NCI-H1105 (cell line): ENCODE results near the gene SERTM2.
"Not testable (repeated sequence)": the region's sequence is repeated elsewhere in the genome, so short reads cannot be mapped to it uniquely, and the experiment has no call there.

ENCODE experiments used
- DNase-seq: peaks from one replicate; lab custom pipeline; 2025; lab: John Stamatoyannopoulos, UW

Gene SERTM2

GRCh38 chrX:111511477-111511876, at the start of gene SERTM2:
Gene SERTM2, plus strand, starts transcription at chrX:111511645. Its CDS starts 7,213 bp downstream, at chrX:111518858.
- DNase-seq, result no peak

GRCh38 chrX:111465669-111466068, 45.8 kb upstream of the SERTM2 start:
- no peak for DNase-seq

GRCh38 chrX:111467896-111468295, 43.5 kb upstream of the SERTM2 start:
- DNase-seq, result no peak

GRCh38 chrX:111470681-111471403, 40.6 kb upstream of the SERTM2 start:
- no peak for DNase-seq

DNA sequence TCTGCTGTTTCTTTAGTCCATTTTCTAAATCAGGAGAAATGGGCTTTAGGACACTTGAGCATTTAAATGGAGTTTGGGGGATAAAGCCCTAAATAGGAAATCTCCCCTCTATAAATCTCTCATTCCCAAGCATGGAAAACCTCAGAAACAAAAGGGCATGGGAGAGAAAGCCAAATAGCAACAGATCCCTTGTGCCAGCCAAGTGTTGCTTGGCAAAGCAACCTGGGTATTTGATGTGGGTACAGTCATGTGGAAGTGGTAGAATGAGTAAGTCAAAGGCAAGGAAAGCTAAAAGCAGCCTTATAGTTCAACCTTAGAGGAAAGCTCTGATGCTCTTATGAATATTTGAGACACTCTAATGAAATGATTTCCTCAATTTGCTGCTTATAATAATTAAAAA, 29.5 kb upstream of the SERTM2 start:
- DNase-seq, result no peak

DNA sequence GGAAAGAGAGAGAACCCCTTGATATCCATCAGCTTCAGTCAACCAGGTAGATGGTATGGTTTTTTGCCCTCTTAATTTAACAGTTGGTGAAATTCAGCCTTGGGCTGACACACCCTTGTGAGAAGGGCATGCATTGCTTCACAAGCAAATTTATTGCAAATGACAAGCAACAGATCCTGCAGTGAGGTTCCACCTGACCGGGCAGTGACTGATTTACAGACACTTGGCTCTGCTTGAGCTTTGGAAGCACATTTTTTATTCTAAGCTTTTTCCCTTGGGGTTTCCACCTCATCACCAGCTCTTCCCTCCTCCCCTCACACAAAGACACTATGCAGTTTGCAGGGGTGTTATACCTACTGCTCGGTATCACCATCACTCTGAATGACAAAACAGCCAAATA, 28.3 kb upstream of the SERTM2 start:
- DNase-seq, result no peak

GRCh38 chrX:111483881-111484280, 27.6 kb upstream of the SERTM2 start:
- no peak for DNase-seq

GRCh38 chrX:111490688-111491087, 20.8 kb upstream of the SERTM2 start:
- DNase-seq, result no peak

- peak; percentile 27 for DNase-seq
Observed at GRCh38 chrX:111492085-111492484, 19.4 kb upstream of the SERTM2 start.

GRCh38 chrX:111498538-111499103, 12.8 kb upstream of the SERTM2 start:
- DNase-seq, result no peak

DNA sequence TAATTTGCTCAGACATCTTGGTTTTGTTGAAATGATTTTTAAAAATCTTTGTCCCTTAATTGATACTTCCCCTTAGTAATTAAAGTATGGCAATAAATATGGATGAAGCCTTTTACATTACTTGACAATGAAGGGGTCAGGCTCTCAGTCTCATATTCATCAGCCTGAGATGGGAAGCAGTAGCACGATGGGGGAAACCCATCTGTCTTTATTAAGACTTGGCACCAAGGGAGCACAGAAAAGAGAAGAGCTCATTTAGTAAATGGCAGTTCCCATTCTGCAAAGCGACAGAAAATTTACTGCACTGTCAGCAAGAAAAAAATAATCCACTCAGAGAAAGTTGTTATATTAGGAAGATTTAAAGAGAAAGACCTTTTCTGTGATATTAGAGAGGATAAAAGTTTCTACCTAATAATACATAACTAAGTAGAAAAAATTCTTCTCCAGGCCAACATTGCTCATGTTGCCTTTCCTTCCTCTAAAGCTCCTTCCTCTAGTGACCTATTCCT, 7.9 kb upstream of the SERTM2 start:
- DNase-seq, result no peak

DNA sequence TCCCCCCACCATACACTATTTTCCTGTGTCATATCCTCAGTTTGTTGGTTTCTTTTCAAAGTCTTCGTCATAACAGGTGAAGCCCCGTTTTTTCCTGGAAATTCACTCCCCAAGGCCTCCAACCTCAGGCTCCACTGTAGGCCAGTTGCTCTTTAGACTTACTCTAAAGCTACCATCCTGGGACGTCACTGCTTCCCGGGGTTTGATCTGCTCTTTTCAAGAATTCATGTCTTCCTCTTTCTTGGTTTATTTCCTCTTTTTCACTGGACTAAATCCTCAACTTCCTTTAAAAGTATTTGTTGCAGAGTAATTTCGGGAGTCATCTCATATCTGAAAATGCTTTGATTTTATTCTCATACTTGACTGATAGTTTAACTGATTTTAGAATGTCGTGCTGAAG, 6.5 kb upstream of the SERTM2 start:
- no peak for DNase-seq

- DNase-seq, result no peak
Observed at GRCh38 chrX:111505783-111506182, 5.7 kb upstream of the SERTM2 start.

GRCh38 chrX:111506826-111507225, 4.6 kb upstream of the SERTM2 start:
- no peak for DNase-seq

DNA sequence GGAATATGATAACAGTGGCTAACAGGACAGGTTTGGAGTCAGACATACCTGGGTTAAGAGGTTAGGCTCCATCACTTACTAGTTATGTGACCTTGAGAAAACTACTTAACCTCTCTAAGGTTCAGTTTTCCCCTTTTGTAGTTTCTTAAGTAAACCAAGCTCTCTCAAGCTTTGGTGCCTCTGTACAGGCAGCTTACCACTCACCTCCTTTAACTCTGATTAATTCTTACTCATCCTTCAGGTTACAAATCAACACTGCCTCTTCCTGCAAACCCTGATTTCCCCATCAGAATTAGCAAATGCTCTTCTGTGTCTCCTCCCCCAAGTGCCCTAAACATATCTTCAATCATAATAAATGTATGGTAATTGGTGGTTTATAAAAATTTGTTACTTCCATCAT, 3.5 kb upstream of the SERTM2 start:
- DNase-seq, result no peak

GRCh38 chrX:111515298-111515697, 3.9 kb downstream of the SERTM2 start:
- DNase-seq, result no peak

- no peak for DNase-seq
Observed at GRCh38 chrX:111518667-111519066, 7.2 kb downstream of the SERTM2 start.

DNA sequence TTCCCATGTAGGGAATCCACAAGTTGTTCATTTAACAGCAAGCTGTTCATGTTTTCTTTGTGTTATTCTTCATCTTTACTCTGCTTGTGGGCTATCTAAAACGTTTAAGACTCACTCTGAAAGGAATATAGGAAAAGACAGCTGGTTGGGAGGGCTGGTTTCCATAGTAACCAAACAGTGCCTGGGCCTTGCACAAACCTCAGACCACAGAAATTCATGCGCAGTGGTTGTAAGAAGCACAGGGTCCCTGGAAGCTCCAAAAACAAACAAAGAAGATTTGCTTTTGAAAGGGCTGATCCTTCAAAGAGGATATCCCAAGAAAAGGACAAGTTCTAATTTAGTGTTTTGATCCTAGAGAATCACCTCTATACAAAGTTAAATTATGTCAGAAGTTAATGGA, 7.8 kb downstream of the SERTM2 start:
- DNase-seq, result peak; percentile 1

DNA sequence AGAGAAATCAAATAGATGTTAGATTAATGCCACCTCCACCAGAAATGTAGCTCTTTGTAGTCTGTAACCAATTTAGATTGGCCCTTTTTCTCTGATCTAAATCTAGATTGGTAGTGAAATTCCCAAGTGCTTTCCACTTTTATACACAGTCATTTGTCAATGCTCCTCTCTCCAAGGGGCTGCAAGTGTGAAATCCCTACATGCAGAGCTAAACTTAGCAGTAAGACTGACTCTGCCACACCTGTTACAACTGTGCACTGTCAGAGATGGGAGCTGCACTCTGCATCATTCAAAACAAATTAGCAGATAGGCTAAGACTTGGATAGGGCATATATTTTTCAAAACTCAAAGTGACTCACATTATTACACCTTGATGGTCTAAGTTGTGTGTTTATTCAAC, 9.1 kb downstream of the SERTM2 start:
- DNase-seq, result no peak

GRCh38 chrX:111521169-111521568, 9.7 kb downstream of the SERTM2 start:
- no peak for DNase-seq

- no peak for DNase-seq
Observed at GRCh38 chrX:111543212-111543741, 31.8 kb downstream of the SERTM2 start.

DNA sequence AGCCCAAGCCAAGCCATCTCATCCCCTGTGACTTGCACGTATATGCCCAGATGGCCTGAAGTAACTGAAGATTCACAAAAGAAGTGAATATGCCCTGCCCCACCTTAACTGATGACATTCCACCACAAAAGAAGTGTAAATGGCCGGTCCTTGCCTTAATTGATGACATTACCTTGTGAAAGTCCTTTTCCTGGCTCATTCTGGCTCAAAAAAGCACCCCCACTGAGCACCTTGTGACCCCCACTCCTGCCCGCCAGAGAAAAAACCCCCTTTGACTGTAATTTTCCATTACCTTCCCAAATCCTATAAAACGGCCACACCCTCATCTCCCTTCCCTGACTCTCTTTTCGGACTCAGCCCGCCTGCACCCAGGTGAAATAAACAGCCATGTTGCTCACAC, 37.8 kb downstream of the SERTM2 start:
- not testable (repeated sequence) for DNase-seq

GRCh38 chrX:111555406-111555958, 44.0 kb downstream of the SERTM2 start:
- no peak for DNase-seq
